ENCODE data around the gene STPG1. TPM values are rescaled to one million over a fixed set of nuclear protein-coding genes. Genes with fewer than 3 reads are reported as not detected.
A peak's percentile ranks its signal among the peaks of the same experiment; 100 is the strongest.

Gene STPG1
- total RNA-seq, 1 experiment from 2014 or later, result 12.8 TPM

- TF ChIP-seq CBFB (CRISPR knock-in tag; IDR thresholded peaks at IDR 0.05; ENCODE audit: low read depth), result no peak
- TF ChIP-seq SMAD3 (CRISPR knock-in tag; IDR thresholded peaks at IDR 0.05; ENCODE audit: borderline replicate concordance), result no peak
- TF ChIP-seq E2F5 (CRISPR knock-in tag; IDR thresholded peaks at IDR 0.05), result no peak
- TF ChIP-seq MAX (CRISPR knock-in tag; IDR thresholded peaks at IDR 0.05), result peak; percentile 64; the same call in 1 of the 2 replicates
- no peak for TF ChIP-seq ZNF263 (CRISPR knock-in tag; IDR thresholded peaks at IDR 0.05; ENCODE audit: low read depth)
- TF ChIP-seq PREB (CRISPR knock-in tag; IDR thresholded peaks at IDR 0.05; ENCODE audit: borderline replicate concordance), result no peak
- TF ChIP-seq ZNF671 (CRISPR knock-in tag; IDR thresholded peaks at IDR 0.05), result no peak
- no peak for TF ChIP-seq SOX15 (CRISPR knock-in tag; IDR thresholded peaks at IDR 0.05)
- no peak for TF ChIP-seq FOXJ3 (CRISPR knock-in tag; IDR thresholded peaks at IDR 0.05; ENCODE audit: borderline replicate concordance)
- TF ChIP-seq IRF1 (CRISPR knock-in tag; IDR thresholded peaks at IDR 0.05), result no peak
- 0 out of 2 replicates have a peak, but pooled peaks have one; percentile 52 for TF ChIP-seq ZNF281 (CRISPR knock-in tag; IDR thresholded peaks at IDR 0.05)
- TF ChIP-seq ELF4 (CRISPR knock-in tag; IDR thresholded peaks at IDR 0.05; ENCODE audit: low read depth), result no peak
- TF ChIP-seq, protein P1, sequence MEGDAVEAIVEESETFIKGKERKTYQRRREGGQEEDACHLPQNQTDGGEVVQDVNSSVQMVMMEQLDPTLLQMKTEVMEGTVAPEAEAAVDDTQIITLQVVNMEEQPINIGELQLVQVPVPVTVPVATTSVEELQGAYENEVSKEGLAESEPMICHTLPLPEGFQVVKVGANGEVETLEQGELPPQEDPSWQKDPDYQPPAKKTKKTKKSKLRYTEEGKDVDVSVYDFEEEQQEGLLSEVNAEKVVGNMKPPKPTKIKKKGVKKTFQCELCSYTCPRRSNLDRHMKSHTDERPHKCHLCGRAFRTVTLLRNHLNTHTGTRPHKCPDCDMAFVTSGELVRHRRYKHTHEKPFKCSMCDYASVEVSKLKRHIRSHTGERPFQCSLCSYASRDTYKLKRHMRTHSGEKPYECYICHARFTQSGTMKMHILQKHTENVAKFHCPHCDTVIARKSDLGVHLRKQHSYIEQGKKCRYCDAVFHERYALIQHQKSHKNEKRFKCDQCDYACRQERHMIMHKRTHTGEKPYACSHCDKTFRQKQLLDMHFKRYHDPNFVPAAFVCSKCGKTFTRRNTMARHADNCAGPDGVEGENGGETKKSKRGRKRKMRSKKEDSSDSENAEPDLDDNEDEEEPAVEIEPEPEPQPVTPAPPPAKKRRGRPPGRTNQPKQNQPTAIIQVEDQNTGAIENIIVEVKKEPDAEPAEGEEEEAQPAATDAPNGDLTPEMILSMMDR (IDR thresholded peaks at IDR 0.05), result peak; percentile 86
- TF ChIP-seq GABPB1 (CRISPR knock-in tag; IDR thresholded peaks at IDR 0.05), result 0 out of 2 replicates have a peak, but pooled peaks have one; percentile 62
- TF ChIP-seq AR (CRISPR knock-in tag; IDR thresholded peaks at IDR 0.05), result no peak
- TF ChIP-seq ZNF423 (CRISPR knock-in tag; IDR thresholded peaks at IDR 0.05), result peak; percentile 78
- no peak for TF ChIP-seq RELA (CRISPR knock-in tag; IDR thresholded peaks at IDR 0.05; ENCODE audit: borderline replicate concordance)
- no peak; the same call in 1 of the 2 replicates for TF ChIP-seq CREB1 (CRISPR knock-in tag; IDR thresholded peaks at IDR 0.05)
- no peak for TF ChIP-seq HMGA2 (CRISPR knock-in tag; IDR thresholded peaks at IDR 0.05)
- TF ChIP-seq JUN (CRISPR knock-in tag; IDR thresholded peaks at IDR 0.05), result no peak
- no peak for TF ChIP-seq NR2C2 (CRISPR knock-in tag; IDR thresholded peaks at IDR 0.05)
- no peak for TF ChIP-seq NR3C1 (CRISPR knock-in tag; conservative IDR thresholded peaks at IDR 0.05; ENCODE audit: low read depth)
- no peak for TF ChIP-seq ZNF219 (CRISPR knock-in tag; IDR thresholded peaks at IDR 0.05; ENCODE audit: borderline replicate concordance)
- TF ChIP-seq RORB (CRISPR knock-in tag; IDR thresholded peaks at IDR 0.05), result no peak
- TF ChIP-seq, protein P2, sequence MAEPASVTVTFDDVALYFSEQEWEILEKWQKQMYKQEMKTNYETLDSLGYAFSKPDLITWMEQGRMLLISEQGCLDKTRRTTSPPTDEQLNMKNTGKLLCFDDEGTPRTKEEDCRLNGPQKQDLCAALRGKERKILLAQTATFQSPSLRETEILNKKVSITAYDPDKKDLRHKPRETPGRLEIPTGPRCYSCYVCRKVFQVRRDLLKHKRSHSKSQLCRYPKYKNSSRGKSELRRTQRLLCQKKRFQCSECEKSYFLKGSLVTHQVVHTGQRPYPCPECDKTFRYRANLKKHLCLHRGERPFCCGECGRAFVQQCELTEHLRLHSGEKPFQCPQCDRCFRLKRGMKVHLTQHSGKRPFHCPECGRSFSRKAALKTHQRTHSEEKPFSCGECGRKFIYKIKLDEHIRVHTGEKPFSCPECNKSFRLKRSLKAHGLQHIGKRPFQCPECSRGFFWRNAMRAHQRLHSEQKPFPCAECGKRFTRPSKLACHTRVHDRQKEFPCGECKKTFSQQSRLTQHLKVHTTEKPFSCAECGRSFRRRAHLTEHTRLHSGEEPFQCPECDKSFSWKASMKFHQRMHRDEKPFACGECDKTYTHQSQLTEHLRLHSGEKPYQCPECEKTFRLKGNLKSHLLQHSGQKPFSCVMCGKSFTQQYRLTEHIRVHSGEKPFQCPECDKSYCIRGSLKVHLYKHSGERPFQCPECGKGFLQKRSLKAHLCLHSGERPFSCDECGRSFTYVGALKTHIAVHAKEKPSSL (CRISPR knock-in tag; conservative IDR thresholded peaks at IDR 0.05), result no peak
- no peak for TF ChIP-seq JAZF1 (CRISPR knock-in tag; IDR thresholded peaks at IDR 0.05)
- 0 out of 2 replicates have a peak, but pooled peaks have one; percentile 16 for TF ChIP-seq MYBL2 (CRISPR knock-in tag; IDR thresholded peaks at IDR 0.05)
Measured at GRCh38 chr1:24415334-24415909, 1.8 kb upstream of the STPG1 start, which contains the start of gene NIPAL3 (continued).

All from WTC11 (cell line).